D721Med (cell line): ENCODE measurements around the gene PTGFRN.

Experiments used
- DNase-seq: peaks from one replicate; pipeline ENCODE4 v3.0.0; 2011; ENCODE audit warnings: low spot score; ENCODE audit not compliant: insufficient read length
- FAIRE-seq: peaks from 2 replicates; lab custom pipeline; 2011; peaks lifted over from hg19 to GRCh38; lab: Jason Lieb, UNC
- TF ChIP-seq, protein P1 (sequence below): IDR thresholded peaks from 2 replicates; pipeline ENCODE4 v1.5.1; 2012; ENCODE audit warnings: mild to moderate bottlenecking, control low read depth; ENCODE audit not compliant: insufficient read depth; ENCODE audit errors: missing control alignments

Gene PTGFRN

GRCh38 chr1:117034791-117035290 lies 125.1 kb downstream of the PTGFRN start:
- TF ChIP-seq, protein P1, sequence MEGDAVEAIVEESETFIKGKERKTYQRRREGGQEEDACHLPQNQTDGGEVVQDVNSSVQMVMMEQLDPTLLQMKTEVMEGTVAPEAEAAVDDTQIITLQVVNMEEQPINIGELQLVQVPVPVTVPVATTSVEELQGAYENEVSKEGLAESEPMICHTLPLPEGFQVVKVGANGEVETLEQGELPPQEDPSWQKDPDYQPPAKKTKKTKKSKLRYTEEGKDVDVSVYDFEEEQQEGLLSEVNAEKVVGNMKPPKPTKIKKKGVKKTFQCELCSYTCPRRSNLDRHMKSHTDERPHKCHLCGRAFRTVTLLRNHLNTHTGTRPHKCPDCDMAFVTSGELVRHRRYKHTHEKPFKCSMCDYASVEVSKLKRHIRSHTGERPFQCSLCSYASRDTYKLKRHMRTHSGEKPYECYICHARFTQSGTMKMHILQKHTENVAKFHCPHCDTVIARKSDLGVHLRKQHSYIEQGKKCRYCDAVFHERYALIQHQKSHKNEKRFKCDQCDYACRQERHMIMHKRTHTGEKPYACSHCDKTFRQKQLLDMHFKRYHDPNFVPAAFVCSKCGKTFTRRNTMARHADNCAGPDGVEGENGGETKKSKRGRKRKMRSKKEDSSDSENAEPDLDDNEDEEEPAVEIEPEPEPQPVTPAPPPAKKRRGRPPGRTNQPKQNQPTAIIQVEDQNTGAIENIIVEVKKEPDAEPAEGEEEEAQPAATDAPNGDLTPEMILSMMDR: no peak
- DNase-seq (no peak), FAIRE-seq (no peak)

GRCh38 chr1:117036018-117036461 lies 126.3 kb downstream of the PTGFRN start:
- DNase-seq (no peak), FAIRE-seq (no peak)
- TF ChIP-seq, protein P1: no peak

- FAIRE-seq (no peak), DNase-seq (no peak)
- TF ChIP-seq, protein P1: no peak
Measured at GRCh38 chr1:117037802-117038201, 128.1 kb downstream of the PTGFRN start.

- TF ChIP-seq, protein P1: no peak
- no peak for DNase-seq
- no peak for FAIRE-seq
Measured at GRCh38 chr1:117038236-117038635, 128.5 kb downstream of the PTGFRN start.
